ENCODE data around the gene KCNN3.

The KCNN3 gene

DNA sequence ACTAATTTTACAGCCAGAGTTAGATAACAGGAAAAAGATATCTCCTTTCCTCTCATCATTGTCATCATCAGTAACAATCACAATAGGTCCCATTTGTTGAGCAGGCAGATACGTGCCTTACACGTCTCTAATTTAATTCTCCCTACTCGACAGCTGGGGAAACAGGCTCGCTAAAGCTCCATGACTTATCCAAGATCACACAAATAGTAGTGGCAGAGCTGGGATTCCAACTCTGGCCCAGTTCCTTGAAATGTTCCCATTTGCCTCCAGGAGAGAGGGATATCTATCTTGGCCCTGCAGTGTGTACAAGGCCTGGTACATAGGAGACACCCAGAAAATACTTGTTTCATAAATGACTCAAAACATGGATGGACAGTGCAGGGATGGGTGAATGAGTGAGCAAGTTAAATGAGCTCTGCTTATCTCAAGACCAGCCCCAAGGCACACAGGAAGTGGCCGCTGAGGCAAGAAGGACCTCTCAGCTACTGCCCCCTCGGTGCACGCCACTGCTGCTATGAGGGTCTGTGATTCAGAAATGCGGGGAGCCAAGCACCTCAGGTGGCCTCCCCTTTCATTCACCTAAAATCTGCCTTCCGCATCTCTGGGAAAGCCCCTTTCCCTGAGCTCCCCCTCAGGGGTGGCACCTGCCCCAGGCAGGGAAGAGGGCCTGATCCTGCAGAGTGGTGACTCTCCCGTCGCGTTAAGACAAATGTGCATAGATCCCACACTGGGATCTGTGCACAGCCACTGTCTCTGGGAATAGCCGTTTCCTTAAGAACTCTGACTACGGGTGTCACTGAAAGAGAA lies 3.6 kb downstream of the KCNN3 start:
- Histone ChIP-seq H3K79me2 (no peaks in the 10 kb centered on the region), H3K9me3 (ENCODE audit: control insufficient read depth, low read length) (no peaks in the 10 kb centered on the region), H2AFZ (no peak overlapping the region), H3K9ac (no peak overlapping the region), H3K4me1 (no peaks in the 10 kb centered on the region), H3K4me3 (ENCODE audit: low read depth, low read length) (no peak overlapping the region), H3K27me3 (ENCODE audit: control insufficient read depth, insufficient read depth, low read length) (no peaks in the 10 kb centered on the region), H3K4me2 (ENCODE audit: low read length) (no peak overlapping the region), H3K27ac (no peak overlapping the region), H3K36me3 (ENCODE audit: control insufficient read depth, insufficient read depth, low read length) (no peaks in the 10 kb centered on the region)
- TF ChIP-seq, protein P1, sequence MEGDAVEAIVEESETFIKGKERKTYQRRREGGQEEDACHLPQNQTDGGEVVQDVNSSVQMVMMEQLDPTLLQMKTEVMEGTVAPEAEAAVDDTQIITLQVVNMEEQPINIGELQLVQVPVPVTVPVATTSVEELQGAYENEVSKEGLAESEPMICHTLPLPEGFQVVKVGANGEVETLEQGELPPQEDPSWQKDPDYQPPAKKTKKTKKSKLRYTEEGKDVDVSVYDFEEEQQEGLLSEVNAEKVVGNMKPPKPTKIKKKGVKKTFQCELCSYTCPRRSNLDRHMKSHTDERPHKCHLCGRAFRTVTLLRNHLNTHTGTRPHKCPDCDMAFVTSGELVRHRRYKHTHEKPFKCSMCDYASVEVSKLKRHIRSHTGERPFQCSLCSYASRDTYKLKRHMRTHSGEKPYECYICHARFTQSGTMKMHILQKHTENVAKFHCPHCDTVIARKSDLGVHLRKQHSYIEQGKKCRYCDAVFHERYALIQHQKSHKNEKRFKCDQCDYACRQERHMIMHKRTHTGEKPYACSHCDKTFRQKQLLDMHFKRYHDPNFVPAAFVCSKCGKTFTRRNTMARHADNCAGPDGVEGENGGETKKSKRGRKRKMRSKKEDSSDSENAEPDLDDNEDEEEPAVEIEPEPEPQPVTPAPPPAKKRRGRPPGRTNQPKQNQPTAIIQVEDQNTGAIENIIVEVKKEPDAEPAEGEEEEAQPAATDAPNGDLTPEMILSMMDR (IDR thresholded peaks at IDR 0.05), result no peak

DNA sequence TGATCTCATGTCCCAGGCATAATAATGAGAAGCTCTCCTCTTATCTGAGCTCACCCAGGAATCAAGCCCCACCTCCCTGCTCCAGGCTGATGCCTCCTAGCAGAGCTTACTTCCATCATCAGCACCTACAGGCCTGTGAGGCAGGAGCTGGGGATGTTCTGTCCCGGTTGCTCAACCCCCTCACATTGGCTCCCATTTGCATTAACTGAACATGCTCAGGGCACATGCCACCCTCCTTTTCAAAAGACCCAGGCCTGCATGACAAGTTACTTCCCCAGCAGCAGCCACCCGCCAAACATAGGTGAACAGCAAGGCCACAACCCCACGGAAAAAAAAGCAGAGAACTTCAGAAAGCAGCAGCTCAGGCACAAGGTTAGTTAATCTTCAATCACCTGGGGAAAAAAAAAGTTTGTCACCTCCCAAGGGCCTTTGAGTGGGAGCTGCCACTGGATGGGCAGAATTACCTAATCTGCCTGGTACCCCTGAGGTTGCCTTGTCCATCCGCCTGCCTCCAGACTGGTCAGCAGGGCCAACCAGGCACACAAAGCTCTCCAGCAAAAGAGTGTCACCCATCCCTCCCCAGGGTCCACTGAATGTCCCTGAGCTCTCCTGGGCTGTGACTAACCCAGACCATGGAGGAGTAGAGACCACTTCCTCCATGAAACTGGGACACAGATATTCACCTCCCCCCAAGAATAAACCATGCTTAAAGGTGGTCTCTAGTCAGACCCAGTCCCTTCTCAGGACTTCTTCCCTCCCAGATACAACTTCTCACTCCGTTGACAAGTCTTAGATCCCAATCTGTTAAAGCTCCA lies 4.4 kb downstream of the KCNN3 start:
- Histone ChIP-seq H3K4me1 (no peaks in the 10 kb centered on the region), H3K9me3 (ENCODE audit: control insufficient read depth, low read length) (no peaks in the 10 kb centered on the region), H3K79me2 (no peaks in the 10 kb centered on the region), H3K36me3 (ENCODE audit: control insufficient read depth, insufficient read depth, low read length) (no peaks in the 10 kb centered on the region), H2AFZ (no peak overlapping the region), H3K4me2 (ENCODE audit: low read length) (no peak overlapping the region), H3K9ac (no peak overlapping the region), H3K27ac (no peak overlapping the region), H3K27me3 (ENCODE audit: control insufficient read depth, insufficient read depth, low read length) (no peaks in the 10 kb centered on the region), H3K4me3 (ENCODE audit: low read depth, low read length) (no peak overlapping the region)
- TF ChIP-seq, protein P1 (IDR thresholded peaks at IDR 0.05), result no peak

DNA sequence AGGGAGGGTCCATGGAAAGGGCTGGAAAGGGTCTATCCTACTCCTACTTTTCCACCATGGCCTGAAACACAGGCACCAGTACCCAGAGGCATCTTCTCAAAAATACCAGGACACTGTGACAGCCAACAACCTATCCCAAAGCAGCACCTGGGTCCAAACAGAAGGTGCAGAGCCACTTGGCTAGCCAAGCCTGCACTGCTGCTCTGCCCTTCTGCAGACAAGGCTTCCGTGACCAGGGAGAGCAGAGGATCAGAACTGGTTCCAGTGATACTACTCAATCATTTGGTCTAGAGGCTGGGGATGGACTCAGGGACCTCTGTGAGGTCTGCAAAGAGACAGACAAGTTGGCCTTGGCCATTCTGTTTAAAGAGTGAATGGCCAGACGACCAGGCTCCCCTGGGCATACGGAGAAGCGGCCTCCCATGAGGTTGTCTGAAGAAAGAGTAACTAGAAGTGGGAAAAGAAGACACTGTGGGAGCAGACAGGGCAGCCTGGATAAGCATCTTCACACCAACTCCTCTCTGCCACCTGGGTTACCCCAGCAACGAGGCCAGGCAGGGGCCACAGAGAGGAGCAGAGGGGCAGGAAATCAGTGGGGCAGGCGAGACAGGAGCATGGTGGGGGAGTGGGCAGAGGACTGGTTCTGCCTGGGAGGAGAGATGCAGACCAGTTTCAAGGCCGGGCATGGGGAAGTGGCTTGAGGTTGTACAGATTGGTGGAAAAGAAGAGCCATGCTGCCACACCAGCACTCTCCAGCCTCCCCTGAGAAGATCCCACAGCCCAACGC lies 5.7 kb downstream of the KCNN3 start:
- TF ChIP-seq, protein P1 (IDR thresholded peaks at IDR 0.05), result no peak
- no peak overlapping the region for H2AFZ ChIP-seq

DNA sequence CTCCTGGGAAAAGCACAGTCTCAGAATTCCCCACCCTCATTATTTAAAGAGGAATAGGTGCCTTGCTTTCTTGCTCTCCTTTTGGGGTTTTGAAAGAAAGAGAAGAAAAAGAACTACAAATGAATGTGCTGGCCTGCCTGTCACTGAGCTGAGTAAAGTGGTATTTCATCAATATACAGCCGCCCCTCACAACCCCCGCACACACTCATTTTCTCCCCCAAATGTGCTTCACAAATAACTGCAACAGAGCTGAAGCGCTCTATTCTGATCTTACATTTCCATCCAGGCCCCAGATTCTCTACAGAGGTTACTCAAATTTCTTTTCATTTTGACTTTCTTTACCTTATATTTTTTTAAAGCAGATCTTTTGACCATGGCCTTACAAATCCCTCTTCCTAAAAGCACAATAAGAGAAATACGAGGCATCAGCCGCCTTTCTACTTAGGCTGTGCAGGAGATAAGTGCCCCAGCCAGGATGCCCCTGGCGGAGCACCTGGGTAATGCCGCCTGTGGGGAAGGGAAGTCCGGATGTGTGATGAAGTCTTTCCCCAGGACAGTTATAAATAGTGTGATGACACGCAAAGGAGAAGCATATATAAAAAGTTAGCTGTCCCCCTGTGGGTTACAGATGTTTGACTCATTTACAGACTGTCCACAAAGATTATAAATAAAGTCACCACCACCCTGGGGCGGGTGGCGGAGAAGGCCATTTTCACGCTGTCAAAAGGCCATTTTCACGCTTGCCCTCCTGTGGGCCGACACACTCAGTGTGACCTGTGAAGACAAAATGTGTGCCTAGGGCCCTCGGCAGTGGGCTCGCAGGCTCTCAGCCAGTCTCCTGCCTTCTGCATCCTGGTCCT lies 6.5 kb downstream of the KCNN3 start:
- no peaks in the 10 kb centered on the region for H3K79me2 ChIP-seq
- H3K9ac ChIP-seq, result no peak overlapping the region
- no peaks in the 10 kb centered on the region for H3K36me3 ChIP-seq (ENCODE audit: control insufficient read depth, insufficient read depth, low read length)
- no peaks in the 10 kb centered on the region for H3K27me3 ChIP-seq (ENCODE audit: control insufficient read depth, insufficient read depth, low read length)
- TF ChIP-seq, protein P1 (IDR thresholded peaks at IDR 0.05), result peak; percentile 46
- H3K4me1 ChIP-seq, result no peaks in the 10 kb centered on the region
- no peak overlapping the region for H3K4me2 ChIP-seq (ENCODE audit: low read length)
- no peaks in the 10 kb centered on the region for H3K9me3 ChIP-seq (ENCODE audit: control insufficient read depth, low read length)
- H3K4me3 ChIP-seq (ENCODE audit: low read depth, low read length), result no peak overlapping the region
- no peak overlapping the region for H2AFZ ChIP-seq
- H3K27ac ChIP-seq, result no peak overlapping the region

More for the DNA sequence above, 5.7 kb downstream of the KCNN3 start:
- H3K4me2 ChIP-seq (ENCODE audit: low read length), result no peak overlapping the region
- H3K9me3 ChIP-seq (ENCODE audit: control insufficient read depth, low read length), result no peaks in the 10 kb centered on the region
- H3K27ac ChIP-seq, result no peak overlapping the region
- H3K9ac ChIP-seq, result no peak overlapping the region
- no peaks in the 10 kb centered on the region for H3K27me3 ChIP-seq (ENCODE audit: control insufficient read depth, insufficient read depth, low read length)
- no peaks in the 10 kb centered on the region for H3K79me2 ChIP-seq
- H3K4me3 ChIP-seq (ENCODE audit: low read depth, low read length), result no peak overlapping the region
- H3K4me1 ChIP-seq, result no peaks in the 10 kb centered on the region
- no peaks in the 10 kb centered on the region for H3K36me3 ChIP-seq (ENCODE audit: control insufficient read depth, insufficient read depth, low read length)
